Measurements from ENCODE around the gene SOX9.

GRCh38 chr17:72097144-72097543, 23.7 kb upstream of the SOX9 start:
- TF ChIP-seq EZH2 (IDR thresholded peaks at IDR 0.05) (no peak), POLR2AphosphoS5 (IDR thresholded peaks at IDR 0.05; ENCODE audit: borderline replicate concordance, low read depth, low read length) (no peak), FOXP2 (optimal IDR thresholded peaks at IDR 0.05; ENCODE audit: control extremely low read depth, extremely low read length, insufficient read depth) (no peak)

Measured in SK-N-MC (cell line).